GM10847 (cell line): Measurements from ENCODE around the gene PSRC1.

ENCODE experiments used
- POLR2A ChIP-seq: IDR thresholded peaks from 2 replicates; pipeline ENCODE4 v1.6.1; 2011; ENCODE audit not compliant: insufficient read length; ENCODE audit errors: extremely low read depth

PSRC1 gene

DNA sequence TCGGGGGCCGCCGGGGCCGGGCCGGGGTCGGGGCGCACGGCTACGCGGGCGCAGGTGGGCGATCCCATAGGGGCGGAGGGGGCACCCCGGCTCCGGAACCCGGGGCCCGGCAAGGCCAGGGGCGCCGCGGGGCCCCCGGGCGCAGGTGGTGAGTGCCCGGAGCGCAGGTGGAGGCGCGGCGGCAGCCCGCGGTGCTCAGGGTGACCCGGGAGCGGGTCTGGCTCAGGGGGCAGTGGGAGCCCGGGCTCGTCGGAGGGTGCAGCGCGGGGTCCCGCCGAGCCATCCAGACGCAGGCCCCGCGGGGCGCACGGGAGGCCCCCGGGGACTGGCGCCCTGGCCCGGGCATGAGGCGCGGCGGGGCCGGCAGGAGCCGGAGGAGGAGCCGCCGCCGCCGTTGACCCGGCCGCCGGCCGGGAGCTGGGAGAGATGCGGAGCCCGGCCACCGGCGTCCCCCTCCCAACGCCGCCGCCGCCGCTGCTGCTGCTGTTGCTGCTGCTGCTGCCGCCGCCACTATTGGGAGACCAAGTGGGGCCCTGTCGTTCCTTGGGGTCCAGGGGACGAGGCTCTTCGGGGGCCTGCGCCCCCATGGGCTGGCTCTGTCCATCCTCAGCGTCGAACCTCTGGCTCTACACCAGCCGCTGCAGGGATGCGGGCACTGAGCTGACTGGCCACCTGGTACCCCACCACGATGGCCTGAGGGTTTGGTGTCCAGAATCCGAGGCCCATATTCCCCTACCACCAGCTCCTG is 33.1 kb downstream of the PSRC1 start:
- no peak for TF ChIP-seq POLR2A

GRCh38 chr1:109248797-109249629 is 33.9 kb downstream of the PSRC1 start, which contains the start of gene CELSR2:
CELSR2 (plus strand) TSS chr1:109249539; CDS start chr1:109250080, 541 bp downstream.
- TF ChIP-seq POLR2A: no peak

- no peak for TF ChIP-seq POLR2A
Measured at GRCh38 chr1:109248444-109248796, 34.5 kb downstream of the PSRC1 start.

DNA sequence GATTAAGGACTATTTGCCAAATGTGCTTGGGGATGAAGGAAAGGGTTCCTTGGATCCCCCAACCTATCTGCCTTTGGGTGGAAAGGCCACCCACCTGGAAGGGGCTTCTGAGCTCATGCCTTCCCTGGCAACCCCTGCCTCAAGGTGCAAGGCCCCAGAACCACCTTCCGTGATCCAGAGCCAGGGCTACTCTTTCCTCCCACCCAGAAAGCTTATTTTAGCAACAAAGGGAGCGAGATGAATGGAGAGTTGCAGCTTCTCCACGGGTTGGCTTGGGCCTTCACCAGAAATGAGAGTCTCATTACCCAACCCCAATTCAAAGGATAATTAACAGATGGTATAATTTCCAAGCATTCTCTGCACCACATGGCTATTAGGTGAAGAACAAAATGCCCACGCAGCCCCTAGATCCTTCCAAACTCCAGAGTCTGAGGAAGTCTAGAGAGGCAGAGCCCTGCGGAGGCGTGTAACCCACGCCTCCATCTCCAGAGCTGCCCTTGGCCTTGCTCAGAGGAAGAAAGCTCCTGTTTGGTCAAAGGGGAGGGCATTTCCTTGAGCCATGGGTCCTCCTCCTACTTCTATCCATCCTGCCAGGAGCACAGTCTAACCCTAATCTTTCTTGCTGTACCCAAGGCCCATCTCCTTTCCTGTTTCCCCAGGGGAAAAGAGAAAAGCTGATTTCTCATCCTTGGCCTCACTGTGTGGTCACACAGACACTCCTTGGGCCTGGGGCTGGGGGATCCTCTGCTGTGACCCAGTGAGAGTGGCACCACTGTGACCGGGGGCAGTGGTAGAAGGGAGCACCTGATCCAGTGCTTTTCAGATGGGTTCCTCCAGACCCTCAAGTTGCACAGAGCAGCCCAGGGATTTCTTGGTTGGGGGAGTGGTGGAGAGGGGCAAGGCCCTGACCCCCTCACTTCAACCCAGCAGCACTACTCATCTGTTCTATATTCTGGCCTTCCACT is 35.3 kb downstream of the PSRC1 start:
- TF ChIP-seq POLR2A: no peak

- TF ChIP-seq POLR2A: no peak
Measured at GRCh38 chr1:109246141-109246551, 36.8 kb downstream of the PSRC1 start.

- TF ChIP-seq POLR2A: no peak
Measured at GRCh38 chr1:109243860-109244552, 38.9 kb downstream of the PSRC1 start.

DNA sequence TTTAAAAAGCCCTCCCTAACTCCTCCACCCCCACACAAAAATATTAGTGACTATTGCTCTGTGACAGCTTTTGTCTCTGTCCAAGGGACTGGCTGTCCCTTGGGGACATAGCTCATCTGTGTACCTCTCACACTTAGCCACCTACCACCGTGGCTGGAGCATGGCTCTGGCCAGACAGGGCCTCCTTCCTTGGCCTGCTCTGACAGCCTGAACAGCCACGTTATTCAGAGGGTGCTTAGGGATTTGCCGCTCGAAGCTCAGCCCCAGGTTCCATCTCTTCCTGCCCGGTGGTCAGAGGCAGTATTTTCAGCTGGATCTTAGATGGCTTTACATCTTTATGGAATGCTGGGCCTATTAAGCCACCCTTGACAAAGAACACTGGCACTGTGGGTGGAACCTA is 39.7 kb downstream of the PSRC1 start:
- no peak for TF ChIP-seq POLR2A

DNA sequence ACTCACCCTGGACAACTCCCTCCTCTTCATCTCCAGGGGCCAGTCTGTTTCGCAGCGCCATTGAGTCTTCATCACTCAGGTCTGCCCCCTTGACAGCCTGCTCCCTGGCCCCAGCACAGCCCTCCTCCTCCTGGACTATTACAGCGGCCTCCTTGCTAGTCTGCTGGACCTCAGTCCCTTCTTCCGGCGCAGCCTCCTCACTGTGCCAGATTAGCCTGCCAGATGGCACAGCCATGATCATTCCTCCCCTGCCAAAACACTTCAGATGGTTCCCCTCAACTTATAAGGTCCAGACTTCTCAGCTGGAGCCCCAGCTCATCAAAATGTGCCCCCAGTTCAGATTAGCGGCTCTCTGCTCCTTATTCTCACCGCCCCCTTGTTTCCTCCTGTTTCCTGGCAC is 40.6 kb downstream of the PSRC1 start:
- TF ChIP-seq POLR2A: no peak

DNA sequence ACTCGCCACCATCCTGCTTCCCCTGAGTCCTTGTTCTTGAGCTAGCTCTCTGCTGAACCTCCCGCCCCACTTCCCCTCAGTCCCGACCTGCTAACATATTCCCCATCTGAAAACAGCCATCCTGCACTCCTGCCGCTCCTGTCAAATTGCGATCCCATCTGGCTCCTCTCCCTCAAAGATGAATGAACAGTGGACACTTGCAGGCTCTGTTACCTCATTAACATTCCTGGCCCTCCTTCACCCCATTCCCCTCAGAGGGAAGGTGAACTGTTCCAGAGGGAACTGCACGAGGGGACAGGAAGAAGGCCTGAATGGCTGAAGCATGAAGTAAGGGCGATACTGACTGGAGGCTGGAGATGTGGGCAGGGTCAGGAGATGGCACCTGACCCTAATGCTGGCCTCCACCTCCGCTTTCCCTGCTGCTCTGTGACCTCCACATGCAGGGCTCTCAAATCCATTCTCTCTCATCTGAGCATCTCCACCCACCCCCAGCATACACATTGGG is 41.1 kb downstream of the PSRC1 start:
- TF ChIP-seq POLR2A: no peak

DNA sequence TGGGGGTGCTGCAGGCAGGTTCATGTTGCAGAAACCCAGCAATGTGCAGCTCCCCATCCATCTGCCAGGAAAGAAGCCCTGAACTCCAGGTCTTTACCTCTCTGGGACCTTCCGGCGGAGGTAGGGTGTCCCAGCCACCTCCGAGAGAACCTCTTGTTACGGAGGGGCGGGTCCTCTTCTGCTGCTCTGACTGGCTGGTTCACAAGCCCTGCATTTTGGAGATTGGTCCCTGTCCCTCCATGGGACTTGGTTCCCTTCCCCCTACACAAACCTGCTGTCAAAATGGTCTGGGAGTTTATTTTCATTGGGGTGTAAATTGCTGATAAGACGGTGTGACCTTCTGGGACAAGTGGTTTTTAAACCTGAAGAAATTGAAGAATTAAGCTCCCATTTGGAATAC is 41.6 kb downstream of the PSRC1 start:
- TF ChIP-seq POLR2A: no peak

- TF ChIP-seq POLR2A: no peak
Measured at GRCh38 chr1:109240158-109241152, 42.5 kb downstream of the PSRC1 start.

DNA sequence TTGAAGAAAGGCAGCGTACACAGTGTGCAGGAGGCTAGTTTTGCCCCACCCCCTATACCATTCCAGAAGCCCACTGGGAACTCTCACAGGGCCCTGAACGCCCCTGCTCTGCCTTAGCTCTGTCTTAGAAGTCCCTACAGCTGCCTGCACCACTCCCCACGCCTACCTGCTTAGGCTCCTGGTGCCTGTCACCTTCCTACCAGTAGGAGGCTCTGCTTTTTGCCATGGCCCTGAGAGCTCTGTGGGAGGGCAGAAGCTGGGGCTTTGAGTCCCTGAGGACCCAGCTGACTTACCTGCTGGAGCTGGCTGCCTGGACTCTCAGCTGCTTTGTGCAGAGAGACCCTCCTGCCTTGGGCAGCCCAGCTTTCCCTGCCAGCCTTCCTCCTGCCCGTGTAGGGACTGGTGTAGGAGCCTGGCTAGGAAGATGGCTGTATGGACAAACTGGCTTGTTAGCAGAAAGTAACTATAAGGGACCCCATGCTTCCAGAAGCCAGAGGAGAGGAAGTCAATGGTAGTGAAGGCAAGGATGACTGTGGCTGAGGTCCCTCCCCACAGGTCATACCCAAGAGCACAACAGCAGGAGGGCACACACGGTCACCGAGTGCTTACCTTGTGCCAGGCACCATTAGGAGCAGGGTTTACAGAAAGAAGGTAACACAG is 43.4 kb downstream of the PSRC1 start:
- no peak for TF ChIP-seq POLR2A

DNA sequence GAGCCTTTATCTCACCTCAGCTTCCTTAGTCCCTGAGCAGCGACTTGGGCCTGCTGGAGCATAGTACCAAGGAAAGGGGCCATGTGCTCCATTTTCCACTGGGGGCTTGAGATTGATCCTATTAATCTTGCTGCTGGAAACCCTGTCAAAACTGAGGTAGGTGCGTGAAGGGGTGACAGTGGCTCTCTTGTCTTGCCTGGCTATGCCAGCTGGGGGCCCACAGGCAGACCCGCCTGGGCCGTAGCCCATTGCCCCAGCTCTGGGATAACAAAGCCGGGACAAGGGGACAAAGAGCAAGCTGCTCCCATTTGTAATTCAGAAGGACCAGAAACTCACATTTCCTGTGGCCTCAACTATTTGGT is 43.9 kb downstream of the PSRC1 start:
- TF ChIP-seq POLR2A: no peak
